Pulmonary artery endothelial cell (primary cell): Measurements from ENCODE around the gene DYRK1A. TPM values are rescaled to one million over a fixed set of nuclear protein-coding genes. Genes with fewer than 3 reads are reported as not detected.
"Not testable (repeated sequence)": the region's sequence is repeated elsewhere in the genome, so short reads cannot be mapped to it uniquely, and the experiment has no call there.

Experiments
- DNase-seq: peaks from one replicate; pipeline ENCODE4 v3.0.0-alpha.2; 2011; ENCODE audit warnings: low read depth, low spot score
- total RNA-seq: library from RNA; depleted of rRNA; stranded (reverse); fragments of >200 nt; gene quantifications from 2 replicates; pipeline ENCODE4 v1.2.3, GENCODE V29; 2014

Gene DYRK1A
- total RNA-seq, 1 donor from 2014 or later, result 51.6 TPM

- no peak for DNase-seq
Measured at GRCh38 chr21:37483776-37484175, 117.2 kb downstream of the DYRK1A start.

DNA sequence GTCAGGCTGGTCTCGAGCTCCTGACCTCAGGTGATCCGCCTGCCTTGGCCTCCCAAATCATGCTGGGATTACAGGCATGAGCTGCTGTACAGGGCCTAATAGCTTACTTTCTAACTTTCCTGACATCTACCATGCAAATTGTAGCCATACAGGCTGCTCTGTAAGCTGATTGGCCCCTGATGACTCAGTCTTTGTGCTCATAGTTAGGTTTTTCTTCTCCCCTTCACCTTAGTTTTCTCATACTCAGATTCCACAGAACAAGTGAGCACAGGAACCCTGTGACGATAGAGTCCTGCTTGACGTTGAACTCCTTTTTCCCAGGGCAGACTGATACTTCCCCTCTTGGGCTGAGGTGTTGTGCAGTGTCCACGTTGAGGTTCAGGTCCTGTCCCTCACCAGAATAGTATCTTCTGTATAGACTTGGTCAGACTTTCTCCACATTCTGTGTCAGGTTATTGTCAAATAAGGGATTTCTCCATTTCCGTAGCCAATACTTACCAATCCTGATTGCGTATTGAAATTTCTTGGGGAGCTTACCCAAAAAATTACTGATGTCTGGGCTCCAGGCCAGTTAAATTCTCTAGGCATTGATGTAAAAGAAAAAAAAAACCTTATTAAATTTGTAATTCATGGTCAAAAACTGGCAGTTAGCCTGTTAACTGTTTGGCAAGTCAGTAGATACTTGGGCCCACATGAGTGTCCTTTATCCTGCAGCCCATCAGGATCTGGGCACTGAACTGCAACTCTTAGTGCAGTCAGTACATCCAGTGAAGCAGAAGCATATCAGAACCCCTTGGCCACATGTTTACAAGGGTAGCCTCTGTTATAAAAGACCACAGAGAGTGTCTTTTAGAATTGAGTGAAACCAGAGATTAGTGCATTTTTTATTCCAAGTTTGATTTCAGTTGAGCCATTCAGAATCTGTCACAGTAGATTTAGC, 118.2 kb downstream of the DYRK1A start:
- no peak for DNase-seq

DNA sequence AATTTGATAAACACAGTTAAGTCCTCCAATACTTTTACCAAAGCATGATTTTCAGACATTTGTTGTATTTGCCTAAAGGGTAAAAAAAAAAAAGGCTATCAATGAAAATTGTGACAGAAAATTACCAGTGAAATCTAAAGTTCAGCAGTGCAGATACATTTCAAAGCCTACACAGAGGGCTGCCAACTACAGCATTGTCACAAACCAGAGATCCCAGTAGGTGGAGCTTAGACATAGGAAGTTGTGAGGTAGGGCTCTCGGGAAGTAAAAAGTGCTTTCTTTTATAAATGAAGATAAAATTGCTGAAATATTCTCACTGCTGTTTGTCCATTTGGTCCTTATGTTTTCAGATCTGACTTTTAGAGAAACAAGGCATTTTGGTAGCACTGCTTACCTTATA, 123.0 kb downstream of the DYRK1A start:
- DNase-seq, result no peak

DNA sequence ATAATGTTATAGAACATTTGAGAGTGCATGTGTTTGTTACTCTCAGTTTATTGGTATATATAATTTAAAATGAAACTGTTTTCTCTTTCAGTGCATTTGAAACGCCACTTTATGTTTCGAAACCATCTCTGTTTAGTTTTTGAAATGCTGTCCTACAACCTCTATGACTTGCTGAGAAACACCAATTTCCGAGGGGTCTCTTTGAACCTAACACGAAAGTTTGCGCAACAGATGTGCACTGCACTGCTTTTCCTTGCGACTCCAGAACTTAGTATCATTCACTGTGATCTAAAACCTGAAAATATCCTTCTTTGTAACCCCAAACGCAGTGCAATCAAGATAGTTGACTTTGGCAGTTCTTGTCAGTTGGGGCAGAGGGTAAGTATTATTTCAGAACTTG, 123.5 kb downstream of the DYRK1A start:
- DNase-seq, result no peak

DNA sequence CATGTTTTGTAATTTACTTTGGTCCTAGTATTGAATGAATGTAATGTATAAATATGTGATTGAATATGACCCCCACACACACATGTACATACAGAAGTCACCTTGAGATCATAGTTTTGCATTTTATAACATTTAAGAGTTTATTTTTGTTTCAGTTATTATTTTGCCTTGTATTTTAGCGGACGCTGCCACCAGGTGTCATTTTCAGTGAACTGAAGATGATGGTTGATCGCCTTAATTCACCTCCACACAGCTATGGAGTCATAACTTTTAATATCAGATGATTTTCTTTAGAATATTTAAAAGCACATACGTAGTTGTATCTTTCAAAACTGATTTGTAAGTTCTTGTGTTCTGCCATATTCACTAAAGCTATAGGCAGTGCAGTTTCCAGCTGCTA, 130.4 kb downstream of the DYRK1A start:
- DNase-seq, result no peak

DNA sequence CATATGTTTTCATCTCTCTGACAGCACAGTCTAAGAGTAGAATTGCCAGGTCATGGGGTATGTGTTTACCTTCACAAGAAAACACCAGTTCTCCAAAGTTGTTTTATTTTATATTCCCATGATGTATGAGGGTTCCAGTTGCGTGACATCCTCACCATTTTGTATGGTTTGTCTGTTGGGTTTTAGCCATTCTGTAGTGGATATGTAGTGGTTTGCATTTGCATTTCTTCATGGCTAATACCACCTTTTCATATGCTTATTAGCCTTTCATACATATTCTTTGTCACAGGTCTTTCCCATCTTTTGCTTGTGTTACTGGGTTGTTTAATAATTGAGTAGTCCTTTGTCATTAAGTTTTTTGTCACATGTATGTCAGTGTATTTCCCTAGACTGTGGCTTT, 132.1 kb downstream of the DYRK1A start:
- no peak for DNase-seq

DNA sequence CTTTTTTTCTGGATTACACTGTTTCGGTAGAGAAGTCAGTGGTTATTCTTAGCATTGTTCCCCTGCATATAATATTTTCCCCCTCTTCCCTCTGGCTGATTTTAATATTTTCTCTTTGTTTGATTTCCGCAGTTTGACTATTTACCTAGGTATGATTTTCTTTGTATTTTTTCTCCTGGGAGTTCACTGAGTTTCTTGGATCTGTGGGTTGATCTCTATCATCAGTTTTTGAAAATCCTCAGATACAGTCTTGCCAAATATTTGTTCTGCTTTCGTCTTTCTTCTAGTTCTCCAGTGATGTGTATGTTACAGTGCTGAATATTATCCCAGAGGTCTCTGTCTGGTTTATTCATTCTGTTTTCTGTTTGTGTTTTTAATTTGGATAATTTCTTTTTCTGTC, 136.4 kb downstream of the DYRK1A start:
- DNase-seq, result no peak

- peak; percentile 45 for DNase-seq
Measured at GRCh38 chr21:37503848-37504467, 137.4 kb downstream of the DYRK1A start.

GRCh38 chr21:37505963-37506362, 139.4 kb downstream of the DYRK1A start:
- no peak for DNase-seq

DNA sequence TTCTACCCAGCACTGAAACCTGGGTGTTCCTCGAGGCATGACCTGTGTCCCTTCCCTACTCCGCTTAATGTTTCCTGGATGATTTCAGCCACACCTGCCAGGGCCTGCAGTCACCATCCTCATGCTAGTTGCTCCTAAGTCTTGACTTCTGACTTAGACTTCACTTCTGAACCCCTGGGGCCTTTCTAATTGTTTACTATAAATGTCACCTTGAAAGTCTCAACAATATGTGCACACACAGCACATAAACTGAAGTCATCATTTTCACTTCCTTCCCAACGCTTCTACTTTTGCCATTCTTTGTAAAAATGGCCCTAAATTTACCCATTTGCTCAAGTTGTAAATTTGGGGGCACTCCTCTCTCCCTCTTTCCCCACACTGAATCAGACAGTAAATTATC, 141.1 kb downstream of the DYRK1A start:
- no peak for DNase-seq

DNA sequence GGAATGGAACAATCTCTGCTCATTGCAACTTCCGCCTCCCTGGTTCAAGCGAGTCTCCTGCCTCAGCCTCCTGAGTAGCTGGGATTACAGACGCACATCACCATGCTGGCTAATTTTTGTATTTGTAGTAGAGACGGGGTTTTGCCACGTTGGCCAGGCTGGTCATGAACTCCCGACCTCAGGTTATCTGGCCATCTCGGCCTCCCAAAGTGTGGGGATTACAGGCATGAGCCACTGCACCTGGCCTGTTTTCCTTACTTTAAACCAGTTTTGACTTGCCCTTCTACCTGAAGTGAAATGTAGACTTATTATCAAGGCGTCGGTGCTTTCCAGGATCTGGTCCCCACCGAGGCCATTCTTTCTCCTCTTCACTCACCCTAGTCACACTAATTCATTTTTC, 141.8 kb downstream of the DYRK1A start:
- DNase-seq, result no peak

GRCh38 chr21:37509802-37510393, 143.3 kb downstream of the DYRK1A start:
- DNase-seq, result no peak

DNA sequence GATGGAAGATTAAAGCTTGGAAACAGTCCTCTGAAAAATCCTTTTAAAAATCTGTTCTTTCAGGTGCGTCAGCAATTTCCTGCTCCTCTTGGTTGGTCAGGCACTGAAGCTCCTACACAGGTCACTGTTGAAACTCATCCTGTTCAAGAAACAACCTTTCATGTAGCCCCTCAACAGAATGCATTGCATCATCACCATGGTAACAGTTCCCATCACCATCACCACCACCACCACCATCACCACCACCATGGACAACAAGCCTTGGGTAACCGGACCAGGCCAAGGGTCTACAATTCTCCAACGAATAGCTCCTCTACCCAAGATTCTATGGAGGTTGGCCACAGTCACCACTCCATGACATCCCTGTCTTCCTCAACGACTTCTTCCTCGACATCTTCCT, 145.3 kb downstream of the DYRK1A start:
- no peak for DNase-seq

- no peak for DNase-seq
Measured at GRCh38 chr21:37513383-37513782, 146.8 kb downstream of the DYRK1A start.

- DNase-seq, result no peak
Measured at GRCh38 chr21:37514038-37514667, 147.6 kb downstream of the DYRK1A start.

DNA sequence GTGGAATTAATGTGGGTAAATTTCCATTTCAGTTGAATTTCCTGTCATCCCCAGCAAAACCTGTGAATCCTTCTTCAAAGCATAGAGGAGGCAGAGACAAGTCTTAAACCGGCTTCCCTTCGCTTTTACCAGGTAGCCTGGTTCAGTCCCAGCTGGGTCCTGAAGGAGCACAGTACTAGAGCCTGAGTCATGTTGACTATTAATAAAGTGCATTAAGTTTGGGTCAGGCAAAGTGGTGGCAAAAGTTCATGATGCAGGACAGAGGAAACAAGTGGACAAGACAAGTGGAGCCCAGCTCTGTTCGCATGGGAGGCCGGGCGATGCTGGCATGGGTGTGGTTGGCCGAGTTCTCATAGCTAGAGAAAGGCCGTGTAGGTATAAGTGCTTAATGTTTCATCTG, 150.4 kb downstream of the DYRK1A start:
- no peak for DNase-seq

- no peak for DNase-seq
Measured at GRCh38 chr21:37520801-37521200, 154.2 kb downstream of the DYRK1A start.

GRCh38 chr21:37521658-37522057, 155.1 kb downstream of the DYRK1A start:
- no peak for DNase-seq

DNA sequence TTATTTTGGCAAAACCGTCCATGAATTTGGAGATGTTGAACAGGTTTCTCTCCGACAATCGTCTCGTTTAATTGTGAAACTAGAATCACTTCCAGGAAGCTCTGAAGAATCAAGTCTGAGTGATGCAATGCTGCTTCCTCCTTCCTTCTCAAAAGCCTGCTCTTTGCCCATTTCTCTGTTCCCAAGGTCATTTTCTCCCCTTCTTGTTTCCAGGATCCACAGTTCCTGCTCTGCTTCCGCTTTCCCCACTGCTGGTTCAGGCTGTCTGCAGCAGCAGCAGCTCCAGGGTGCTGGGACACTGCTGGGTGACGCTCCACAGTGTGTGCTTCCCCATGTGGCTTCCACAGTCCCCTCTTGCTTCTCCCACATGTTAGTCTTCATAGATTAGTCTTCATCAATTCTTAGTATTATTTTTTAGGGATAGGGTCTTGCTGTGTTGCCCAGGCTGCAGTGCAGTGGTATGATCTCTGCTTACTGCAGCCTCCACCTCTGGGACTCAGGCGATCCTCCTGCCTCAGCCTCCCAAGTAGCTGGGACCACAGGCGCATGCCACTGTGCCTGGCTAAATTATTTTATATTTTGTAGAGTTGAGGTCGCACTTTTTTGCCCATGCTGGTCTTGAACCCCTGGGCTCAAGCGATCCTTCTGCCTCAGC, 156.2 kb downstream of the DYRK1A start:
- DNase-seq, result no peak

DNA sequence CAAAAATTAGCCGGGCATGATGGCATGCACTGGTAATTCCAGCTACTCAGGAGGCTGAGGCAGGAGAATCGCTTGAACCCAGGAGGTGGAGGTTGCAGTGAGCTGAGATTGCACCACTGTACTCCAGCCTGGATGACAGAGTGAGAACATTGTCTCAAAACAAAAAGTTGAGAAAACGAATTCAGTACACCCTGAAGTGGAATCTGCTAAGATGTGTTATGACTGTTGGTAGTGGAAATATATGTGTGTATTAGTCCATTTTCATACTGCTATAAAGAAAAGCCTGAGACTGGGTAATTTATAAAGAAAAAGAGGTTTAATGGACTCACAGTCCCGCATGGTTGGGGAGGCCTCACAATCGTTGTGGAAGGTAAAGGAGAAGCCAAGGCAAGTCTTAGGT, 158.4 kb downstream of the DYRK1A start:
- DNase-seq, result not testable (repeated sequence)

DNA sequence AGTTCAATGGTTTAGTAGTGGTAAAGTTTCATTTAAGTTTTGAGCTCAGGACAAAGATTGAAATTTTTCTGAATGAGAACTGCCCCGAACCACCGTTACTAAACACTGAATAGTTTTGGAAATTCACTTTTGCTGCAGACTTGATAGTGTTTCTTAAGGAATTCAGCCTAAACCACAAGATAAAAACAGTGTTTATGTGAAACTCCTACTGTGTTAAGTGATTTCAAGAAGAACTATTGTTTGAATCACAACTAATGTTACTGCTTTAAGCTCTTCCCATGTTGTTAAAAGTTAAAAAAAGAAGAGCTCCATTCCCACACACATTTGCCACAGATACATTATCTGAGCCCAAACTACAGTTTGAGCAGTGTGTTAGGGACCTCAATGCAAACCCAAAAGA, 159.2 kb downstream of the DYRK1A start:
- DNase-seq, result no peak

- DNase-seq, result no peak
Measured at GRCh38 chr21:37527103-37527502, 160.5 kb downstream of the DYRK1A start.
